H9 (cell line): ENCODE data around the gene SOWAHC. TPM values are rescaled to one million over a fixed set of nuclear protein-coding genes. Genes with fewer than 3 reads are reported as not detected.

Experiments
- DNase-seq: peaks from one replicate; pipeline ENCODE4 v3.0.0-alpha.2; 2017
- H2AFZ ChIP-seq: one replicate; pipeline ENCODE4 v1.6.1; 2013; ENCODE audit warnings: mild to moderate bottlenecking, low read length, control low read depth, moderate library complexity
- H2AK5ac ChIP-seq: 2 replicates; pipeline ENCODE4 v1.6.1; 2013; ENCODE audit warnings: low read length, control low read depth, mixed read lengths; ENCODE audit not compliant: insufficient read length
- H2BK120ac ChIP-seq: one replicate; pipeline ENCODE4 v1.6.1; 2013; ENCODE audit warnings: low read depth, mild to moderate bottlenecking, low read length, control low read depth, inconsistent platforms; ENCODE audit not compliant: poor library complexity, severe bottlenecking
- H2BK12ac ChIP-seq: 2 replicates; pipeline ENCODE4 v1.6.1; 2013; ENCODE audit warnings: low read length, control low read depth, mixed read lengths, low read depth; ENCODE audit not compliant: insufficient read length
- H2BK15ac ChIP-seq: 2 replicates; pipeline ENCODE4 v1.6.1; 2013; ENCODE audit warnings: low read depth, low read length, control low read depth
- H2BK20ac ChIP-seq: one replicate; pipeline ENCODE4 v1.6.1; 2013; ENCODE audit warnings: low read depth, mild to moderate bottlenecking, low read length, control low read depth, inconsistent platforms; ENCODE audit not compliant: poor library complexity, severe bottlenecking
- H2BK5ac ChIP-seq: 2 replicates; pipeline ENCODE4 v1.6.1; 2013; ENCODE audit warnings: low read length, control low read depth, mixed read lengths; ENCODE audit not compliant: insufficient read length
- H3K14ac ChIP-seq: 2 replicates; pipeline ENCODE4 v1.6.1; 2013; ENCODE audit warnings: low read length, control low read depth; ENCODE audit not compliant: insufficient read depth
- H3K18ac ChIP-seq: 2 replicates; pipeline ENCODE4 v1.6.1; 2013; ENCODE audit warnings: low read depth, mild to moderate bottlenecking, mixed read lengths, low read length, control low read depth; ENCODE audit not compliant: insufficient read length
- H3K23ac ChIP-seq: 2 replicates; pipeline ENCODE4 v1.6.1; 2013; ENCODE audit warnings: low read length, control low read depth, mixed read lengths, low read depth; ENCODE audit not compliant: insufficient read length
- H3K23me2 ChIP-seq: 2 replicates; pipeline ENCODE4 v1.6.1; 2013; ENCODE audit warnings: low read depth, mild to moderate bottlenecking, mixed read lengths, low read length, control low read depth; ENCODE audit not compliant: insufficient read length, poor library complexity, severe bottlenecking
- H3K27ac ChIP-seq: 2 replicates; pipeline ENCODE4 v1.5.1; 2013; ENCODE audit warnings: low read length, control low read depth, mixed read lengths, low read depth; ENCODE audit not compliant: insufficient read length
- H3K27me3 ChIP-seq: 2 replicates; pipeline ENCODE4 v1.6.1; 2013; ENCODE audit warnings: low read length, control low read depth, inconsistent platforms; ENCODE audit not compliant: insufficient read depth
- H3K4ac ChIP-seq: 2 replicates; pipeline ENCODE4 v1.6.1; 2013; ENCODE audit warnings: low read depth, mild to moderate bottlenecking, control low read depth, inconsistent platforms, low read length, moderate library complexity
- H3K4me1 ChIP-seq: 2 replicates; pipeline ENCODE4 v1.6.1; 2013; ENCODE audit warnings: low read length, control low read depth, inconsistent platforms; ENCODE audit not compliant: insufficient read depth
- H3K4me2 ChIP-seq: 2 replicates; pipeline ENCODE4 v1.6.1; 2013; ENCODE audit warnings: low read length, control low read depth, mixed read lengths; ENCODE audit not compliant: insufficient read length, insufficient read depth
- H3K56ac ChIP-seq: 2 replicates; pipeline ENCODE4 v1.6.1; 2013; ENCODE audit warnings: low read depth, mild to moderate bottlenecking, mixed read lengths, low read length, control low read depth; ENCODE audit not compliant: insufficient read length
- H3K79me1 ChIP-seq: 2 replicates; pipeline ENCODE4 v1.6.1; 2013; ENCODE audit warnings: low read depth, mild to moderate bottlenecking, moderate library complexity, low read length, control low read depth, inconsistent platforms; ENCODE audit not compliant: insufficient read depth, poor library complexity, severe bottlenecking
- H3K79me2 ChIP-seq: 2 replicates; pipeline ENCODE4 v1.6.1; 2013; ENCODE audit warnings: low read length, control low read depth, inconsistent platforms; ENCODE audit not compliant: insufficient read depth
- H3K9ac ChIP-seq: 2 replicates; pipeline ENCODE4 v1.6.1; 2013; ENCODE audit warnings: low read length, control low read depth, mixed read lengths; ENCODE audit not compliant: insufficient read length; ENCODE audit errors: extremely low read depth
- H3K9me3 ChIP-seq: one replicate; pipeline ENCODE4 v1.6.1; 2013; ENCODE audit warnings: low read depth, low read length, inconsistent platforms; ENCODE audit not compliant: control insufficient read depth
- H3T11ph ChIP-seq: one replicate; pipeline ENCODE4 v1.6.1; 2013; ENCODE audit warnings: mild to moderate bottlenecking, low read length, control low read depth, inconsistent platforms
- H4K20me1 ChIP-seq: one replicate; pipeline ENCODE4 v1.6.1; 2013; ENCODE audit not compliant: control insufficient read depth, insufficient read length, insufficient read depth
- H4K5ac ChIP-seq: 2 replicates; pipeline ENCODE4 v1.6.1; 2013; ENCODE audit warnings: low read depth, mild to moderate bottlenecking, mixed read lengths, low read length, control low read depth; ENCODE audit not compliant: insufficient read length
- H4K8ac ChIP-seq: replicated peaks from 2 replicates; pipeline ENCODE4 v1.6.1; 2013; ENCODE audit warnings: low read length, control low read depth, mixed read lengths, low read depth; ENCODE audit not compliant: insufficient read length
- H4K91ac ChIP-seq: 2 replicates; pipeline ENCODE4 v1.6.1; 2013; ENCODE audit warnings: low read depth, mild to moderate bottlenecking, moderate library complexity, mixed read lengths, low read length, control low read depth; ENCODE audit not compliant: insufficient read length
- H3K27ac Mint-ChIP-seq, 3 experiments: 2 replicates in 2 of 3; 3 replicates in 1 of 3; pipeline ENCODE4 v1.8.0; 2020 to 2021; ENCODE audit warnings: mixed read lengths in 3 of 3, mild to moderate bottlenecking in 1 of 3, moderate library complexity in 1 of 3
- H3K27me3 Mint-ChIP-seq: 2 replicates; pipeline ENCODE4 v1.8.0; 2021; ENCODE audit warnings: low read depth, mild to moderate bottlenecking, moderate library complexity, mixed read lengths
- H3K36me3 Mint-ChIP-seq, 3 experiments: 2 replicates in 2 of 3; 3 replicates in 1 of 3; pipeline ENCODE4 v1.8.0; 2020 to 2021; ENCODE audit warnings: low read depth in 3 of 3, mixed read lengths in 3 of 3; ENCODE audit not compliant: insufficient read depth in 1 of 3
- H3K4me1 Mint-ChIP-seq, 2 experiments: 2 replicates each; pipeline ENCODE4 v1.8.0; 2020; ENCODE audit warnings: mixed read lengths in 2 of 2
- H3K4me3 Mint-ChIP-seq, 2 experiments: 2 replicates in 1 of 2; 3 replicates in 1 of 2; pipeline ENCODE4 v1.8.0; 2020 to 2021; ENCODE audit warnings: mild to moderate bottlenecking in 2 of 2, mixed read lengths in 2 of 2, moderate library complexity in 1 of 2
- H3K9me3 Mint-ChIP-seq, 2 experiments: 2 replicates in 1 of 2; 3 replicates in 1 of 2; pipeline ENCODE4 v1.8.0; 2020; ENCODE audit warnings: mild to moderate bottlenecking in 2 of 2, mixed read lengths in 2 of 2, moderate library complexity in 1 of 2
- WGBS: extraction: QIAGEN DNeasy Blood & Tissue Kit; methylation state at CpG from one replicate; pipeline ENCODE4 v1.1.7; 2013; ENCODE audit warnings: missing lambda C conversion rate, low lambda C conversion rate, mixed read lengths; ENCODE audit not compliant: insufficient read length; ENCODE audit errors: extremely low coverage; 5-methylcytosine and 5-hydroxymethylcytosine counted together
- total RNA-seq: library from RNA; stranded (reverse); gene quantifications from 2 replicates; pipeline ENCODE4 v1.2.1, GENCODE V29; 2021
- TF ChIP-seq, protein P1 (sequence below): fragments of 200-600 bp; sonication (generic); conservative IDR thresholded peaks from 3 replicates; pipeline ENCODE4 v1.8.0; 2021; ENCODE audit warnings: antibody characterized with exemption, mild to moderate bottlenecking

SOWAHC gene
- total RNA-seq, 1 experiment from 2014 or later: 20.1 TPM

DNA sequence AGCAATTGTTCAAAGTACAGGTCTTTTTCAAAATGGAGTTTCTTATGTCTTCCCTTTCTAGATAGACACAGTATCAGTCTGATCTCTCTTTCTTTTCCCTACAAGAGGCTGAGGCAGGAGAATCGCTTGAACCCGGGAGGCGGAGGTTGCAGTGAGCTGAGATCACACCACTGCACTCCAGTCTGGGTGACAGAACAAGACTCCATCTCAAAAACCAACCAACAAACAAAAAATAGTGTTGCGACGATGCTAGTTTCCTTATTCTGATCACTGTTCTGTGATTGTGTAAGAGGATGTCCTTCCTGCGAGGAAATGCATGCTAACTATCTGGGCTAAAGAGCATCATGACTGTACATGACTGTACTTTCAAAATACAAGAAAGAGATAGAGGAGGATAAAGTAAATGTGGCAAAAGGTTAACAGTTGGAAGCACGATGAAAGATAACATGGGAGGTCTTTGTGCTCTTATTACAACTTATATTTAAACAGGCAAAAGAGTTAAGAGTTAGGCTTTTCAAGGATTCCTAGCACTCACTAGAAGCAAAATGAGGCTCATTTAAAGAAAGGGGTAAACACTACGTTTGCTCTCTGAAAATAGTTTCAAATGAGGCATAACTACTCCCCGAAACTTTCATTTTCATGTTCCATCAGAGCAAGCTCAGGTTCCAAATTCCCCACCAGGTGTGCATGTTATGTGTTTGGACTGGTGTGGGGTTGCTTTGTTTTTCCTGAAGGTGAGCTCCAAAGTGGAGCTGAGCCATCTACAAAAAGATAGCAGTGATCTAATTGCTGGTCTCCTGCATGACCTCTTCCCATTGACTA is 23.8 kb downstream of the SOWAHC start:
- no peak overlapping the region for H3K18ac ChIP-seq
- no peak overlapping the region for H3K14ac ChIP-seq
- TF ChIP-seq, protein P1, sequence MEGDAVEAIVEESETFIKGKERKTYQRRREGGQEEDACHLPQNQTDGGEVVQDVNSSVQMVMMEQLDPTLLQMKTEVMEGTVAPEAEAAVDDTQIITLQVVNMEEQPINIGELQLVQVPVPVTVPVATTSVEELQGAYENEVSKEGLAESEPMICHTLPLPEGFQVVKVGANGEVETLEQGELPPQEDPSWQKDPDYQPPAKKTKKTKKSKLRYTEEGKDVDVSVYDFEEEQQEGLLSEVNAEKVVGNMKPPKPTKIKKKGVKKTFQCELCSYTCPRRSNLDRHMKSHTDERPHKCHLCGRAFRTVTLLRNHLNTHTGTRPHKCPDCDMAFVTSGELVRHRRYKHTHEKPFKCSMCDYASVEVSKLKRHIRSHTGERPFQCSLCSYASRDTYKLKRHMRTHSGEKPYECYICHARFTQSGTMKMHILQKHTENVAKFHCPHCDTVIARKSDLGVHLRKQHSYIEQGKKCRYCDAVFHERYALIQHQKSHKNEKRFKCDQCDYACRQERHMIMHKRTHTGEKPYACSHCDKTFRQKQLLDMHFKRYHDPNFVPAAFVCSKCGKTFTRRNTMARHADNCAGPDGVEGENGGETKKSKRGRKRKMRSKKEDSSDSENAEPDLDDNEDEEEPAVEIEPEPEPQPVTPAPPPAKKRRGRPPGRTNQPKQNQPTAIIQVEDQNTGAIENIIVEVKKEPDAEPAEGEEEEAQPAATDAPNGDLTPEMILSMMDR: no peak
- H3K4ac ChIP-seq: no peak overlapping the region
- H3K27ac ChIP-seq: no peak overlapping the region
- no peak overlapping the region for H3K4me2 ChIP-seq
- H3K79me2 ChIP-seq: no peaks in the 10 kb centered on the region
- no peak overlapping the region for H3K23ac ChIP-seq
- H3K9ac ChIP-seq: no peak overlapping the region
- no peaks in the 10 kb centered on the region for H3K9me3 ChIP-seq
- no peaks in the 10 kb centered on the region for H4K20me1 ChIP-seq
- no peak overlapping the region for H2AFZ ChIP-seq
- H3K4me1 ChIP-seq: no peaks in the 10 kb centered on the region
- H2BK5ac ChIP-seq: no peak overlapping the region
- H2BK12ac ChIP-seq: no peak overlapping the region
- no peak overlapping the region for H2BK15ac ChIP-seq
- no peak for DNase-seq
- no peak overlapping the region for H4K5ac ChIP-seq
- H3K27me3 ChIP-seq: no peaks in the 10 kb centered on the region
- 0 out of 2 replicates have a peak, but pooled peaks cover 2% of the 10 kb centered on the region for H3K27me3 Mint-ChIP-seq
- no peak overlapping the region for H2BK20ac ChIP-seq
- no peak overlapping the region for H3K56ac ChIP-seq
- H3K4me3 Mint-ChIP-seq: no peak overlapping the region
- H3K4me1 Mint-ChIP-seq: no peaks in the 10 kb centered on the region
- H2AK5ac ChIP-seq: no peak overlapping the region
- H4K91ac ChIP-seq: no peak overlapping the region
- H3T11ph ChIP-seq: no peak overlapping the region
- no peaks in the 10 kb centered on the region for H3K9me3 Mint-ChIP-seq
- no peaks in the 10 kb centered on the region for H3K36me3 Mint-ChIP-seq
- no peak overlapping the region for H3K27ac Mint-ChIP-seq
- H4K8ac ChIP-seq: no peak overlapping the region
- no peak overlapping the region for H2BK120ac ChIP-seq
- H3K23me2 ChIP-seq: no peaks in the 10 kb centered on the region
- no peaks in the 10 kb centered on the region for H3K79me1 ChIP-seq
- no CpG with 5 or more reads among the region's 9 CpGs for WGBS
